ENCODE data around the gene FBXL2. TPM values are rescaled to one million over a fixed set of nuclear protein-coding genes. Genes with fewer than 3 reads are reported as not detected.

FBXL2 gene
- total RNA-seq, 1 donor from 2014 or later: 5.9 TPM

DNA sequence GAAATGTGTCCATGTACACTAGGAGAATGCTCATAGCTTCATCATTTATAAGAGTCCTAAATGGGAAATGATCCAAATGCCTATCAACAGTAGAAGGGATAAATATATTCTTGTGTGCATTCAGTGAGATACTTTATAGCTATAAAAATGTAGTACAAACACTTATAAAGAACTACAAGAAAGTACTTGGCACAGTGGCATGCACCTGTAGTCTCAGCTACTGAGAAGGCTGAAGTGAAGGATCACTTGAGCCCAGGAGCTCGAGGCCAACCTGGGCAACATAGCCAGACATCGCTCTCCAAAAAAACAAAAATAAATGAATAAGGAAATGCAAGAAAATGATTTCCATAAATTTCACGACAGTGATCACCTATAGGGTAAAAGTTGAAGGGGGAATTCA is 3.6 kb upstream of the FBXL2 start:
- no peak overlapping the region for H3K27ac ChIP-seq
- peaks cover 9% of the 10 kb centered on the region for H3K4me1 ChIP-seq
- no peaks in the 10 kb centered on the region for H3K36me3 ChIP-seq
- no peaks in the 10 kb centered on the region for H3K9me3 ChIP-seq
- no peaks in the 10 kb centered on the region for H3K27me3 ChIP-seq
- DNase-seq (ENCODE audit: extremely low spot score in 2 of 2): no peak
- intact Hi-C loops (cut with DNase I): no loop called here
- no peak for TF ChIP-seq POLR2AphosphoS5 (IDR thresholded peaks at IDR 0.05; ENCODE audit: insufficient read depth in 1 of 2, low read depth in 1 of 2)
- H3K4me3 ChIP-seq: no peak overlapping the region

- Histone ChIP-seq H3K27ac (peak overlapping the region; percentile 52), H3K36me3 (no peaks in the 10 kb centered on the region), H3K4me1 (peaks cover 9% of the 10 kb centered on the region), H3K4me3 (peak overlapping the region; percentile 60 to 69), H3K27me3 (no peaks in the 10 kb centered on the region), H3K9me3 (no peaks in the 10 kb centered on the region)
- TF ChIP-seq POLR2A (IDR thresholded peaks at IDR 0.05) (no peak), POLR2AphosphoS5 (IDR thresholded peaks at IDR 0.05; ENCODE audit: insufficient read depth in 1 of 2, low read depth in 1 of 2) (no peak)
- TF ChIP-seq, protein P1, sequence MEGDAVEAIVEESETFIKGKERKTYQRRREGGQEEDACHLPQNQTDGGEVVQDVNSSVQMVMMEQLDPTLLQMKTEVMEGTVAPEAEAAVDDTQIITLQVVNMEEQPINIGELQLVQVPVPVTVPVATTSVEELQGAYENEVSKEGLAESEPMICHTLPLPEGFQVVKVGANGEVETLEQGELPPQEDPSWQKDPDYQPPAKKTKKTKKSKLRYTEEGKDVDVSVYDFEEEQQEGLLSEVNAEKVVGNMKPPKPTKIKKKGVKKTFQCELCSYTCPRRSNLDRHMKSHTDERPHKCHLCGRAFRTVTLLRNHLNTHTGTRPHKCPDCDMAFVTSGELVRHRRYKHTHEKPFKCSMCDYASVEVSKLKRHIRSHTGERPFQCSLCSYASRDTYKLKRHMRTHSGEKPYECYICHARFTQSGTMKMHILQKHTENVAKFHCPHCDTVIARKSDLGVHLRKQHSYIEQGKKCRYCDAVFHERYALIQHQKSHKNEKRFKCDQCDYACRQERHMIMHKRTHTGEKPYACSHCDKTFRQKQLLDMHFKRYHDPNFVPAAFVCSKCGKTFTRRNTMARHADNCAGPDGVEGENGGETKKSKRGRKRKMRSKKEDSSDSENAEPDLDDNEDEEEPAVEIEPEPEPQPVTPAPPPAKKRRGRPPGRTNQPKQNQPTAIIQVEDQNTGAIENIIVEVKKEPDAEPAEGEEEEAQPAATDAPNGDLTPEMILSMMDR (IDR thresholded peaks at IDR 0.05): no peak
- no peak for DNase-seq (ENCODE audit: extremely low spot score in 2 of 2)
- intact Hi-C loops (cut with DNase I): no loop called here
Observed at GRCh38 chr3:33278163-33278562, 921 bp downstream of the FBXL2 start.

GRCh38 chr3:33287672-33288282 is 10.5 kb downstream of the FBXL2 start:
- Histone ChIP-seq H3K36me3 (no peaks in the 10 kb centered on the region), H3K9me3 (no peaks in the 10 kb centered on the region), H3K27me3 (no peaks in the 10 kb centered on the region), H3K4me1 (no peaks in the 10 kb centered on the region), H3K27ac (no peak overlapping the region), H3K4me3 (no peak overlapping the region)
- intact Hi-C loops (cut with DNase I): no loop called here
- DNase-seq (ENCODE audit: extremely low spot score in 2 of 2): no peak
- TF ChIP-seq, protein P1 (IDR thresholded peaks at IDR 0.05): no peak
- TF ChIP-seq POLR2A (IDR thresholded peaks at IDR 0.05) (no peak), POLR2AphosphoS5 (IDR thresholded peaks at IDR 0.05; ENCODE audit: insufficient read depth in 1 of 2, low read depth in 1 of 2) (no peak)

DNA sequence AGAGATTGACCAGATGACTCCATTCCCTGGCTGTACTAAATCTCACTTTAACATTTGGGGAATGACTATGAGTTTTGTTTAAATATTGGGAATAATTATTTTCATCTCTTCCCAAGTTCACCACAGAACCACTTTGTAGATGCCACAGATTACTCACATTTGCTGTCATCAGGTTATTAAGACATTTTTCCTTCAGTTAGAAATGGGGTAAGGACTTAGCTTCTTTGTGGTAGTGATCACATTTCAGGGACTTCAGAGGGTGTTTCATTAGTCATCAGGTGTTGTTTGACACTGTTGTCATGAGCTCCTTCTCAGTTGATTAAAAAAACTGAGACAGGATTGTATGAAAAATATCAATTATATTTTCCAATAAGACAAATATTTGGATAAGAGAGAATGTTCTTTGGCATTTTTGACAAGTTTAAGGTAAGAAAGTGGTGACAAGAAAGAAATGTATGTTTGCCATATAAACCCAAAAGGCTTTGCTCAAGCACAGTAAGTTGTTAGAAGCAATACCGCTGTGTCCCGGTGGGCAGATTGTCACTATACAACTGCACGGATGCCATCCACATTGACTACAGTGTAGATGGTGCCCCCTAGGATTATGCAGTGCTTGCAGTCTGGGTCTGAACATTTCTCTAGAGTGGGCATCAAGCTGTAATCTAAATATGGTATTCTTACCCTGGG is 22.3 kb downstream of the FBXL2 start:
- DNase-seq (ENCODE audit: extremely low spot score in 2 of 2): no peak
- Histone ChIP-seq H3K27me3 (no peaks in the 10 kb centered on the region), H3K27ac (no peak overlapping the region), H3K4me1 (no peaks in the 10 kb centered on the region), H3K36me3 (no peaks in the 10 kb centered on the region), H3K4me3 (no peak overlapping the region), H3K9me3 (no peaks in the 10 kb centered on the region)
- intact Hi-C loops (cut with DNase I): no loop called here
- TF ChIP-seq POLR2AphosphoS5 (IDR thresholded peaks at IDR 0.05; ENCODE audit: insufficient read depth in 1 of 2, low read depth in 1 of 2) (no peak), POLR2A (IDR thresholded peaks at IDR 0.05) (no peak)
- TF ChIP-seq, protein P1 (IDR thresholded peaks at IDR 0.05): no peak

GRCh38 chr3:33312361-33312760 is 35.1 kb downstream of the FBXL2 start:
- Histone ChIP-seq H3K27ac (no peak overlapping the region), H3K27me3 (no peaks in the 10 kb centered on the region), H3K36me3 (no peaks in the 10 kb centered on the region), H3K4me3 (no peak overlapping the region), H3K4me1 (no peaks in the 10 kb centered on the region), H3K9me3 (no peaks in the 10 kb centered on the region)
- TF ChIP-seq, protein P1 (IDR thresholded peaks at IDR 0.05): no peak
- TF ChIP-seq POLR2AphosphoS5 (IDR thresholded peaks at IDR 0.05; ENCODE audit: insufficient read depth in 1 of 2, low read depth in 1 of 2) (no peak), POLR2A (IDR thresholded peaks at IDR 0.05) (no peak)
- no peak for DNase-seq (ENCODE audit: extremely low spot score in 2 of 2)
- intact Hi-C loops (cut with DNase I): no loop called here

Data from vagina (tissue), 2 donors.